IgD-negative memory B cell (primary cell): Measurements from ENCODE around the gene MCMBP. TPM values are rescaled to one million over a fixed set of nuclear protein-coding genes. Genes with fewer than 3 reads are reported as not detected.
"Not testable (repeated sequence)": the region's sequence is repeated elsewhere in the genome, so short reads cannot be mapped to it uniquely, and the experiment has no call there.

ENCODE experiments used
- H3K27ac Mint-ChIP-seq, 3 donors: one replicate each; pipeline ENCODE4 v1.8.0; 2020 to 2022; ENCODE audit warnings: mild to moderate bottlenecking in 3 of 3, mixed read lengths in 3 of 3, moderate library complexity in 1 of 3
- H3K27me3 Mint-ChIP-seq: one replicate; pipeline ENCODE4 v1.8.0; 2021; ENCODE audit warnings: mixed read lengths
- H3K36me3 Mint-ChIP-seq: one replicate; pipeline ENCODE4 v1.8.0; 2020; ENCODE audit warnings: mild to moderate bottlenecking, mixed read lengths
- H3K4me1 Mint-ChIP-seq, 3 donors: one replicate each; pipeline ENCODE4 v1.8.0; 2020 to 2022; ENCODE audit warnings: mixed read lengths in 3 of 3, mild to moderate bottlenecking in 1 of 3
- H3K4me3 Mint-ChIP-seq, 4 donors: one replicate each; pipeline ENCODE4 v1.8.0; 2020 to 2022; ENCODE audit warnings: mild to moderate bottlenecking in 4 of 4, mixed read lengths in 4 of 4, moderate library complexity in 3 of 4
- H3K9me3 Mint-ChIP-seq, 3 donors: one replicate each; pipeline ENCODE4 v1.8.0; 2020 to 2021; ENCODE audit warnings: mixed read lengths in 3 of 3, mild to moderate bottlenecking in 1 of 3
- polyA plus RNA-seq: library from polyadenylated mRNA; unstranded; fragments of 300-500 nt; fragmentation: Illumina TruSeq; gene quantifications from one replicate; pipeline ENCODE4 v1.2.3, GENCODE V29; 2021

Gene MCMBP, protein sequence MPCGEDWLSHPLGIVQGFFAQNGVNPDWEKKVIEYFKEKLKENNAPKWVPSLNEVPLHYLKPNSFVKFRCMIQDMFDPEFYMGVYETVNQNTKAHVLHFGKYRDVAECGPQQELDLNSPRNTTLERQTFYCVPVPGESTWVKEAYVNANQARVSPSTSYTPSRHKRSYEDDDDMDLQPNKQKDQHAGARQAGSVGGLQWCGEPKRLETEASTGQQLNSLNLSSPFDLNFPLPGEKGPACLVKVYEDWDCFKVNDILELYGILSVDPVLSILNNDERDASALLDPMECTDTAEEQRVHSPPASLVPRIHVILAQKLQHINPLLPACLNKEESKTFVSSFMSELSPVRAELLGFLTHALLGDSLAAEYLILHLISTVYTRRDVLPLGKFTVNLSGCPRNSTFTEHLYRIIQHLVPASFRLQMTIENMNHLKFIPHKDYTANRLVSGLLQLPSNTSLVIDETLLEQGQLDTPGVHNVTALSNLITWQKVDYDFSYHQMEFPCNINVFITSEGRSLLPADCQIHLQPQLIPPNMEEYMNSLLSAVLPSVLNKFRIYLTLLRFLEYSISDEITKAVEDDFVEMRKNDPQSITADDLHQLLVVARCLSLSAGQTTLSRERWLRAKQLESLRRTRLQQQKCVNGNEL
- 33.9 TPM for polyA plus RNA-seq

GRCh38 chr10:119872610-119872859 lies at the start of gene MCMBP:
Gene MCMBP (minus strand): TSS chr10:119872843. CDS start chr10:119872584, 259 bp downstream.
- Mint-ChIP-seq H3K27me3 (no peaks in the 10 kb centered on the region), H3K9me3 (no peaks in the 10 kb centered on the region), H3K4me3 (peak within 1 kb of the TSS; percentile 89 to 98 (median 96)), H3K27ac (peak within 1 kb of the TSS; percentile 90 to 95 (median 94)), H3K36me3 (no peaks in the 10 kb centered on the region), H3K4me1 (peaks cover 25 to 32% (median 27%) of the 10 kb centered on the region in 3 donors)

DNA sequence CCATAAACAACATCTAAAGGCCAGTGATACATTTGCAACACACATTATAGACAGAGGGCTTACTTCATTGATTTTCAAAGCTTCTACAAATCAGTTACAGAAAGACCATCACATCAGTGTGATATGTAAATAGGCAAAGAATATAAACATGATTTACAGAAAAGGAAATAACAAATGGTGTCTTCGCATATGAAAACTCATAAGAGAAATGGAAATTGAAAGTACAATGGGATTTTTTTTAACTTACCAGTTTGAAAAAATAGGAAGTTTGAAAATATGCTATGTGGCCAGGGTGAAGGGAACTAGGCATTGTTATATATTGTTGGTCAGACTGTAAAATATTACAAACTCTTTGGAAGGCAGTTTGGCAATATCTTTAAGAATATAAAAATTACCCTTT lies 47.2 kb upstream of the MCMBP start:
- Mint-ChIP-seq H3K27ac (peak overlapping the region; percentile 32 to 80 (median 62)), H3K27me3 (no peaks in the 10 kb centered on the region), H3K36me3 (peaks cover 8% of the 10 kb centered on the region), H3K4me1 (peaks cover 10 to 18% (median 13%) of the 10 kb centered on the region in 3 donors), H3K9me3 (no peaks in the 10 kb centered on the region), H3K4me3 (peak overlapping the region in 2 of 4 donors; percentile 44 to 64)

GRCh38 chr10:119919271-119919670 lies 46.6 kb upstream of the MCMBP start:
- peaks cover 10 to 18% (median 13%) of the 10 kb centered on the region in 3 donors for H3K4me1 Mint-ChIP-seq
- no peaks in the 10 kb centered on the region for H3K9me3 Mint-ChIP-seq
- peaks cover 8% of the 10 kb centered on the region for H3K36me3 Mint-ChIP-seq
- H3K27me3 Mint-ChIP-seq = no peaks in the 10 kb centered on the region
- peak overlapping the region in 1 of 4 donors; percentile 64 for H3K4me3 Mint-ChIP-seq
- peak overlapping the region; percentile 32 to 80 (median 62) for H3K27ac Mint-ChIP-seq

- H3K36me3 Mint-ChIP-seq = peaks cover 7% of the 10 kb centered on the region
Measured at GRCh38 chr10:119917777-119918176, 45.1 kb upstream of the MCMBP start.

GRCh38 chr10:119910689-119911088 lies 38.0 kb upstream of the MCMBP start:
- peaks cover 0 to 3% (median 0%) of the 10 kb centered on the region in 3 donors for H3K4me1 Mint-ChIP-seq
- no peak overlapping the region for H3K27ac Mint-ChIP-seq

More at GRCh38 chr10:119917777-119918176, 45.1 kb upstream of the MCMBP start:
- H3K4me3 Mint-ChIP-seq = no peak overlapping the region
- H3K4me1 Mint-ChIP-seq = peaks cover 10 to 21% (median 13%) of the 10 kb centered on the region in 3 donors
- H3K9me3 Mint-ChIP-seq = no peaks in the 10 kb centered on the region
- H3K27me3 Mint-ChIP-seq = no peaks in the 10 kb centered on the region
- H3K27ac Mint-ChIP-seq = no peak overlapping the region

GRCh38 chr10:119908166-119908565 lies 35.5 kb upstream of the MCMBP start:
- Mint-ChIP-seq H3K27ac (peak overlapping the region in 1 of 3 donors; percentile 50), H3K9me3 (no peaks in the 10 kb centered on the region), H3K4me3 (no peak overlapping the region), H3K36me3 (peaks cover 7% of the 10 kb centered on the region), H3K4me1 (peaks cover 0 to 3% (median 0%) of the 10 kb centered on the region in 3 donors), H3K27me3 (no peaks in the 10 kb centered on the region)

More at GRCh38 chr10:119910689-119911088, 38.0 kb upstream of the MCMBP start:
- no peaks in the 10 kb centered on the region for H3K9me3 Mint-ChIP-seq
- H3K36me3 Mint-ChIP-seq = peaks cover 3% of the 10 kb centered on the region
- no peaks in the 10 kb centered on the region for H3K27me3 Mint-ChIP-seq
- no peak overlapping the region for H3K4me3 Mint-ChIP-seq

DNA sequence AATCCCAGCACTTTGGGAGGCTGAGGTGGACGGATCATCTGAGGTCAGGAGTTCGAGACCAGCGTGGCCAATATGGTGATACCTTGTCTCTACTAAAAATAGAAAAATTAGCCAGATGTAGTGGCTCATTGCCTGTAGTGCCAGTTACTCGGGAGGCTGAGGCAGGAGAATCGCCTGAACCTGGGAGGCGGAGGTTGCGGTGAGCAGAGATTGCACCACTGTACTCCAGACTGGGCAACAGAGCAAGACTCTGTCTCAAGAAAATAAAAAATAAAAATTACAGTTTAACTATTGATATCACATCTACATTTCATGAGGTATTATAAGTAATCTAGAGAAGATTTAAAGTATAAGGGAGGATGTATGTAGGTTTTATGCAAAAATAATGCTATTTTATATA lies 35.1 kb upstream of the MCMBP start:
- H3K27ac Mint-ChIP-seq, H3K27me3 Mint-ChIP-seq, H3K9me3 Mint-ChIP-seq, H3K4me3 Mint-ChIP-seq, H3K36me3 Mint-ChIP-seq, H3K4me1 Mint-ChIP-seq: not testable (repeated sequence)

DNA sequence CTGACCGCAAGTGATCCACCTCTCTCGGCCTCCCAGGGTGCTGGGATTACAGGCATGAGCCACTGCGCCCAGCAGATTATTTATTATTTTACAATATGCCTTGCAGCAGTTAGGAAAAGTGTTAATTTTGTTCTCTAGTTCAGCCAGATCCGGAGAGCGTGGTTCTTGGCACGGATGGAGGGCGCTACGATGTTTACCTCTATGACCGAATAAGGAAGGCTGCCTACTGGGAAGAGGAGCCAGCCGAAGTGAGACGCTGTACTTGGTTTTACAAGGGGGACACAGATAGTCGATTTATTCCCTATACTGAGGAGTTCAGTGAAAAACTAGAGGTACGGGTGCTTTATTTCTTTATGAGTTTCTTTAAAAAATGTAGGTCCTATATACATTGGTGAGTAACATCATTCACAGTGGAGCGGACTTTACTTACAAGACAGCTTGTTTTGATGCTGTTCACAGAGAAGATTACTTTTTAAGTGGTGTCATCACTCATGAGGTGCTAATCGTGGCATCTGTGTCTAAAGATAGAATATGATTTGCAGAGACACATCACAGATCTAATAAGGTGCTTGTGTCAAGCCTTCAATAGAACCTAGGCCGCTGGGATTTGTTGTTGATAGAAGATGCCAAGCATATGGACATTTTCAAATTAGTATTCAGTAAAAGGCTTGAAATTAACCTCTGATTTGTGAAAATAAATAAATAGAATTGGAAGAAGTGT lies 31.5 kb upstream of the MCMBP start:
- H3K4me3 Mint-ChIP-seq = no peak overlapping the region
- peak overlapping the region in 1 of 3 donors; percentile 56 for H3K27ac Mint-ChIP-seq
- no peaks in the 10 kb centered on the region for H3K27me3 Mint-ChIP-seq
- H3K4me1 Mint-ChIP-seq = peaks cover 3 to 4% (median 4%) of the 10 kb centered on the region in 3 donors
- no peaks in the 10 kb centered on the region for H3K9me3 Mint-ChIP-seq
- H3K36me3 Mint-ChIP-seq = peaks cover 6% of the 10 kb centered on the region

DNA sequence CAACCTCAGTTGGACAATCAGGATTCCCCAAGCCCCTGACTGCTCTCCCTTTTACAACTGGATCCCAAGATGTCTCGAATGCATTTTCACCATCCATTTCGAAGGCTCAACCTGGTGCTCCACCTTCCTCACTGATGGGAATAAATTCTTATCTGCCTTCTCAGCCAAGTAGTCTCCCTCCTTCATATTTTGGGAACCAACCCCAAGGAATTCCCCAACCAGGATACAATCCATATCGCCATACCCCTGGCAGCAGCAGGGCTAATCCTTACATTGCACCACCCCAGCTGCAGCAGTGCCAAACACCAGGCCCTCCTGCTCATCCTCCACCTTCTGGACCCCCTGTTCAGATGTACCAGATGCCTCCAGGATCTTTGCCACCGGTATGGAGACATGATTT lies 25.9 kb upstream of the MCMBP start:
- H3K36me3 Mint-ChIP-seq = peaks cover 8% of the 10 kb centered on the region
- peaks cover 42 to 44% (median 44%) of the 10 kb centered on the region in 3 donors for H3K4me1 Mint-ChIP-seq
- H3K27ac Mint-ChIP-seq = peak overlapping the region in 1 of 3 donors; percentile 18
- H3K27me3 Mint-ChIP-seq = no peaks in the 10 kb centered on the region
- peak overlapping the region in 1 of 4 donors; percentile 63 for H3K4me3 Mint-ChIP-seq
- no peaks in the 10 kb centered on the region for H3K9me3 Mint-ChIP-seq

DNA sequence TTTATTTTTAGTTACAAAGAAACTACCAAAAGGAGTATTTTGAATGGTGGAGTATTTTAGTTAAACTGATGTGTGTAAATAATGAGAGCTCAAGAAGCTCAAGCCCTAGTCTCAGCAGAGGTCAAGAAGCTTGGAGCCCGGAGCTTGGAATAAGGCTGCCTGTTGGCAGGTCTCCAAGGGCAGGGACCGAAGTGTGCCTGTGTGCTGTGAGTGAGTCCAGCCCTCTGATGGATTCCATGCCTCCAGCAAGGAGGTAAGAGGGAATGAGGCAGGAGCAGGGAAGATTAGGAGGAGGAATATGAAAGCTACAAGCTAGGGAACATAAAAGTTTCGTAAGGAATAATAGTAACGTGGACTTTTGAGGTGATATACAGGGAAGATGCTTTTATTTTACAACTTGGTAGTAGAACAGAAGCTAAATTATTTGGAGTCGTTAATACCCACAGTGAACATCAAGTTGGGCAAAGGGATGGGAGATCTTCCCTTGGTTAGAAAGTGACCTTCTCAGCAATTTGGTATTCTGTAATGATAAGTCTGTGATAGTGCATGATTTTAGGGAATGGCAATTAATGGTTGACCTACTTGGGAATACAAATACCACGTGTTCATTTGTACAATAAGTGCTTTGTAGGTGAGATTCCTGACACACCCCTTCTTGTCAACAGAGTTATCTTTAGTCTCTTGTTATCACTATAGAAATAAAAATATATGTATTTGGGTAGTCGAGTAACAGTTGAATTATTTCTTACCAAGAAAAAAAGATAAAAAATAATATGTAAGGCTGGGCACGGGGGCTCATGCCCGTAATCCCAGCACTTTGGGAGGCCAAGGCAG lies 24.5 kb upstream of the MCMBP start:
- no peak overlapping the region for H3K27ac Mint-ChIP-seq
- H3K27me3 Mint-ChIP-seq = no peaks in the 10 kb centered on the region
- H3K36me3 Mint-ChIP-seq = peaks cover 12% of the 10 kb centered on the region
- peak overlapping the region in 1 of 4 donors; percentile 16 for H3K4me3 Mint-ChIP-seq
- peaks cover 48 to 51% (median 50%) of the 10 kb centered on the region in 3 donors for H3K4me1 Mint-ChIP-seq
- no peaks in the 10 kb centered on the region for H3K9me3 Mint-ChIP-seq

GRCh38 chr10:119896061-119896655 lies 23.5 kb upstream of the MCMBP start:
- peaks cover 12% of the 10 kb centered on the region for H3K36me3 Mint-ChIP-seq
- H3K4me3 Mint-ChIP-seq = peak overlapping the region in 2 of 4 donors; percentile 15 to 59
- peak overlapping the region in 1 of 3 donors; percentile 49 for H3K27ac Mint-ChIP-seq
- peaks cover 50 to 54% (median 51%) of the 10 kb centered on the region in 3 donors for H3K4me1 Mint-ChIP-seq
- H3K9me3 Mint-ChIP-seq = no peaks in the 10 kb centered on the region
- no peaks in the 10 kb centered on the region for H3K27me3 Mint-ChIP-seq

- Mint-ChIP-seq H3K27ac (peak overlapping the region; percentile 70 to 99 (median 98)), H3K4me3 (peak overlapping the region; percentile 92 to 100 (median 98)), H3K27me3 (no peaks in the 10 kb centered on the region), H3K9me3 (no peaks in the 10 kb centered on the region), H3K36me3 (peaks cover 11% of the 10 kb centered on the region), H3K4me1 (peaks cover 45 to 48% (median 47%) of the 10 kb centered on the region in 3 donors)
Measured at GRCh38 chr10:119893845-119894427, 21.3 kb upstream of the MCMBP start.

DNA sequence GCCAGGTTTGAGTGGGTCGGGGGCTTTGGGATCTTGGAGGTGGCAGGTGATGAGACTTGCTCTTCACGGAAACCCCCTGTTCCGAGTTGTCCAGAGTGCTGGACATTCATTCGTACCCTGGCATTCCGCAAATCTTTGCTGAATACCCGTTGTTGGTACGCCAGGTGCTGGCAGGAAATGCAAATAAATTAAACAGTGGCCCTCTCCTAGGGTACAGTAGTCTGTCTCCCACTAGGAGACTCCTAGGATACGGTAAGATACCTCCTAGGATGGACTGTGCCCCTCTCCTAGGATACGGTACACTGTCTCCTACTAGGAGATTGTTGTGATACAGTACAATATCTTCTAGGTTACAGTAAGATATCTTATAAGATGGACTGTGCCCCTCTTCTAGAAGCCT lies 20.4 kb upstream of the MCMBP start:
- Mint-ChIP-seq H3K27ac (peak overlapping the region; percentile 70 to 99 (median 98)), H3K4me3 (peak overlapping the region; percentile 92 to 100 (median 98)), H3K36me3 (peaks cover 11% of the 10 kb centered on the region), H3K4me1 (peaks cover 37 to 44% (median 38%) of the 10 kb centered on the region in 3 donors), H3K27me3 (no peaks in the 10 kb centered on the region), H3K9me3 (no peaks in the 10 kb centered on the region)
